Measurements from ENCODE around the gene RPH3AL.
"Not testable (repeated sequence)": the region's sequence is repeated elsewhere in the genome, so short reads cannot be mapped to it uniquely, and the experiment has no call there.

Gene RPH3AL

GRCh38 chr17:379531-380465 is 27.2 kb upstream of the RPH3AL start:
- no peak for DNase-seq (ENCODE audit: low read depth)

GRCh38 chr17:378068-378467 is 25.5 kb upstream of the RPH3AL start:
- no peak for DNase-seq (ENCODE audit: low read depth)

- no peak for DNase-seq (ENCODE audit: low read depth)
Measured at GRCh38 chr17:376936-377863, 24.6 kb upstream of the RPH3AL start.

- DNase-seq (ENCODE audit: low read depth) = no peak
Measured at GRCh38 chr17:373613-374230, 21.1 kb upstream of the RPH3AL start.

GRCh38 chr17:372157-373152 is 19.8 kb upstream of the RPH3AL start:
- DNase-seq (ENCODE audit: low read depth) = no peak

GRCh38 chr17:371583-371982 is 19.0 kb upstream of the RPH3AL start:
- DNase-seq (ENCODE audit: low read depth) = no peak

- not testable (repeated sequence) for DNase-seq (ENCODE audit: low read depth)
Measured at GRCh38 chr17:367656-368055, 15.0 kb upstream of the RPH3AL start.

GRCh38 chr17:366657-367615 is 14.3 kb upstream of the RPH3AL start:
- DNase-seq (ENCODE audit: low read depth) = not testable (repeated sequence)

- no peak for DNase-seq (ENCODE audit: low read depth)
Measured at GRCh38 chr17:364766-365165, 12.2 kb upstream of the RPH3AL start.

GRCh38 chr17:364308-364707 is 11.7 kb upstream of the RPH3AL start:
- DNase-seq (ENCODE audit: low read depth) = no peak

GRCh38 chr17:362721-363120 is 10.1 kb upstream of the RPH3AL start:
- DNase-seq (ENCODE audit: low read depth) = no peak

- DNase-seq (ENCODE audit: low read depth) = no peak
Measured at GRCh38 chr17:360092-360750, 7.6 kb upstream of the RPH3AL start.

GRCh38 chr17:358491-359151 is 6.0 kb upstream of the RPH3AL start:
- no peak for DNase-seq (ENCODE audit: low read depth)

GRCh38 chr17:357644-358043 is 5.0 kb upstream of the RPH3AL start:
- no peak for DNase-seq (ENCODE audit: low read depth)

- DNase-seq (ENCODE audit: low read depth) = no peak
Measured at GRCh38 chr17:356671-357434, 4.2 kb upstream of the RPH3AL start.

- DNase-seq (ENCODE audit: low read depth) = no peak
Measured at GRCh38 chr17:354651-355556, 2.3 kb upstream of the RPH3AL start.

GRCh38 chr17:353838-354234 is 1.2 kb upstream of the RPH3AL start:
- DNase-seq (ENCODE audit: low read depth) = no peak

All from ELR (cell line).